K562 treated with DMSO at 1 percent for 4 hours (cell line): Measurements from ENCODE around the gene CDR2. TPM values are rescaled to one million over a fixed set of nuclear protein-coding genes. Genes with fewer than 3 reads are reported as not detected.

Experiments
- total RNA-seq: library from RNA; unstranded; fragments of 300-600 nt; gene quantifications from 2 replicates; pipeline ENCODE4 v1.2.3, GENCODE V29; 2022; ENCODE audit not compliant: insufficient read depth

Gene CDR2
- total RNA-seq = 19.4 and 19.7 TPM in 2 replicates

GRCh38 chr16:22374311-22375116, at the start of gene CDR2:
TSS of gene CDR2 (minus strand) at chr16:22374619. CDS start at chr16:22374309, 310 bp downstream.

DNA sequence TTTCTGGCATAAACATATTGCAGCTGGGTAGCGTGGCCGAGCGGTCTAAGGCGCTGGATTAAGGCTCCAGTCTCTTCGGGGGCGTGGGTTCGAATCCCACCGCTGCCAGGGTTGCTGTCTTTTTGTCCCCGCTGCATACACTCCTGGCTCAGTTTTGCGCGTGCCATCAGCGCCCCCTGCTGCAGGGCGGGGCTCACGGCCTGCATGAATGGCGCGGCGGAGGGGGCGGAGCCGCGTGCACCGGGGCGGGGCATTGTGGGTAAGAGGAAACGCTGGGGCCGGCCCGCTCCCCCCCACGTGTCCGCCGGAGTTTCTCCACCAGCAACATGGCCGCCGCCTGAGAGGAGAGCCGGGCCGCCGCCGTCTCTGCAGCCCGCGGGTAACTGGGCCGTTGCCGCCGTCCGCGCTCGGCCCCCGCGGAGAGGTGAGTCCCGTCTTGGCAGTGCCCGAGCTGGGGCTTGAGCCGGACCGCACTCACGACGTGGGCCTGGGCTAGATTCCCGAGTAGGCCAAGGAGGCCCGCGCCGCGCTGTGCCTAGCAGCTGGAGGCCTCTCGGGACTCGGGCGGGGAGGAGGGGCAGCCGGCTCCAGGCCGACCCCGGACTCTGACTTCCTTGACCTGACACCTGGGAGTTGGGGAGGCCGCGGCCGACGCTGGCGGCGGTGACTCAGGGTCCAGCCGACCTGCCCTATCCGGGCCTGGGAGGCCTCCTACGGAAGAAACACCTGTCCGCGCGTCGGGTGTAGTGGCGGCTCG, 77.1 kb downstream of the CDR2 start, which contains the start of gene POLR3E:
Gene POLR3E (plus strand): TSS at position 296 of the 757 bp plus-strand sequence. CDS start 5,560 bp downstream, outside the sequence.

Other genes starting within 250 kb of the CDR2 start
- gene SDR42E2, start 212.1 kb downstream of the CDR2 start, total RNA-seq = not detected in 2 replicates
- gene EEF2K, start 168.3 kb downstream of the CDR2 start, total RNA-seq = 14.4 and 16.5 TPM in 2 replicates
- 51.3 and 52.2 TPM in 2 replicates for gene POLR3E, start 77.2 kb downstream of the CDR2 start, total RNA-seq
- 25.0 and 33.2 TPM in 2 replicates for gene NPIPB5, start 136.3 kb upstream of the CDR2 start, total RNA-seq